T-helper 2 cell treated with Interferon-gamma antibody and Interleukin-4, amounts not matched to agents 5 μg/mL and 100 μg/mL, for 36 hours (primary cell): ENCODE data around the gene PSMD12.

Source experiments
- DNase-seq: peaks from one replicate; pipeline ENCODE4 v3.0.0; 2021; ENCODE audit warnings: low spot score
- H3K27ac Mint-ChIP-seq: one replicate; pipeline ENCODE4 v1.8.0; 2021; ENCODE audit warnings: mild to moderate bottlenecking, mixed read lengths
- H3K27me3 Mint-ChIP-seq: one replicate; pipeline ENCODE4 v1.8.0; 2021; ENCODE audit warnings: low read depth, mixed read lengths
- H3K36me3 Mint-ChIP-seq: one replicate; pipeline ENCODE4 v1.8.0; 2021; ENCODE audit warnings: low read depth, mixed read lengths
- H3K4me1 Mint-ChIP-seq: one replicate; pipeline ENCODE4 v1.8.0; 2021; ENCODE audit warnings: low read depth, mixed read lengths
- H3K4me3 Mint-ChIP-seq: one replicate; pipeline ENCODE4 v1.8.0; 2022; ENCODE audit warnings: mild to moderate bottlenecking, moderate library complexity, mixed read lengths
- H3K9me3 Mint-ChIP-seq: one replicate; pipeline ENCODE4 v1.8.0; 2021; ENCODE audit warnings: mixed read lengths

The PSMD12 gene

DNA sequence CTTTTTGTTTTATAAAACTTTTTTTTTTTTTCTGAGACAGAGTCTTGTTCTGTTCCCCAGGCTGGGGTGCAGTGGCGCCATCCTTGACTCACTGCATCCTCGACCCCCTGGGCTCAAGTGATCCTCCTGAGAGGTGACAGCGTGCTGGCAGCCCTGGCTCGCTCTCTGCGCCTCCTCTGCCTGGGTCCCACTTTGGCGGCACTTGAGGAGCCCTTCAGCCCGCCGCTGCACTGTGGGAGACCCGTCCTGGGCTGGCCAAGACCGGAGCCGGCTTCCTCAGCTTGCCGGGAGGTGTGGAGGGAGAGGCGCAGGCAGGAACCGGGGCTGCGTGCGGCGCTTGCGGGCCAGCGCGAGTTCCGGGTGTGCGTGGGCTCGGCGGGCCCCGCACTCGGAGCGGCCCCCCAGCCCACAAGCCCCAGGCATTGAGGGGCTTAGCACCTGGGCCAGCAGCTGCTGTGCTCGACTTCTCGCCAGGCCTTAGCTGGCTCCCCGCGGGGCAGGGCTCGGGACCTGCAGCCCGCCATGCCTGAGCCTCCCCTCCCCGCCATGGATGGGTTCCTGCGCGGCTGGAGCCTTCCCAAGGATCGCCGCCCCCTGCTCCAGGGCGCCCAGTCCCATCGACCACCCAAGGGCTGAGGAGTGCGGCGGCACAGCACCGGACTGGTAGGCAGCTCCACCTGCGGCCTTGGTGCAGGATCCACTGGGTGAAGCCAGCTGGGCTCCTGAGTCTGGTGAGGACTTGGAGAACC, 71.8 kb downstream of the PSMD12 start:
- no peak overlapping the region for H3K27ac Mint-ChIP-seq

DNA sequence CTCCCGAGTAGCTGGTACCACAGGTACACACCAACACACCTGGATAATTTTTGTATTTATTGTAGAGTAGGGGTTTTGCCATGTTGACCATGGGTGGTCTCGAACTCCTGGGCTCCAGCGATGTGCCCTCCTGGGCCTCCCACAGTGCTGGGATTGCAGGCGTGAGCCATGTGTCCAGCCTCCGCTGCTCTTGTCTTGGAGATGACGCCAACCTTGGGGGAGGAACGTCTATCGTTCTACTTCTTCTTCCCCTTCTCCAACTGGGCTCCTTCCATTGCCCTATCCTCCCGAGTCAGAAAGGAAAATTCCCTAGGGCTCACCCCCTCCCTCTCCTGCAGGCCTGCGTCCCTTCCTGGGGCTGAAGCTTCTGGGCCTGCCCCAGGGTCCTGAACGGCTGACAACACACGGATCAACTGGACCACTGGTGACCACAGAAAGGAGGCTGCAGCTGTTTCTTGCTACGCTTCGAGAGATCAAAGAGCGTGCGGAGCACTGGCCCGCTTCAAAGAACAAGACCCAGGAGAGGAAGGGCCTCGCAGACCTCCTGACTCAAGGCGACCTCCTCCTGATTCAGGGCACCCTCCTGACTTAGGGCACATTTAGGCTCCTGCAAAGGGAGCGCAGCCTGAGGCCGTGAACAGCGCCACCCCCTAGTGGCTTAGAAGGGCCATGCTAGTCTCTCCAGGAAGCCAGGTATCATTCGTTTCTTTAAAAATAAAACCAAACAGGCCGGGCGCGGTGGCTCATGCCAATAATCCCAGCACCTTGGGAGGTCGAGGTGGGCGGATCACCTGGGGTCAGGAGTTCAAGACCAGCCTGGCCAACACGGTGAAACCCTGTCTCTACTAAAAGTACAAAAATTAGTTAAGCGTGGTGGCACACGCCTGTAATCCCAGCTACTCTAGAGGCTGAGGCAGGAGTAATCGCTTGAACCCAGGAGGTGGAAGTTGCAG, 72.8 kb downstream of the PSMD12 start:
- H3K27me3 Mint-ChIP-seq, result peaks cover under 1% of the 10 kb centered on the region
- peak overlapping the region; percentile 34 for H3K4me3 Mint-ChIP-seq
- H3K4me1 Mint-ChIP-seq, result peaks cover 1% of the 10 kb centered on the region
- H3K9me3 Mint-ChIP-seq, result no peaks in the 10 kb centered on the region
- H3K27ac Mint-ChIP-seq, result no peak overlapping the region
- H3K36me3 Mint-ChIP-seq, result no peaks in the 10 kb centered on the region
- peak; percentile 50 for DNase-seq

More for the DNA sequence above, 71.8 kb downstream of the PSMD12 start:
- H3K36me3 Mint-ChIP-seq, result no peaks in the 10 kb centered on the region
- no peak for DNase-seq
- H3K4me3 Mint-ChIP-seq, result no peak overlapping the region
- H3K9me3 Mint-ChIP-seq, result no peaks in the 10 kb centered on the region
- H3K4me1 Mint-ChIP-seq, result no peaks in the 10 kb centered on the region
- no peaks in the 10 kb centered on the region for H3K27me3 Mint-ChIP-seq

DNA sequence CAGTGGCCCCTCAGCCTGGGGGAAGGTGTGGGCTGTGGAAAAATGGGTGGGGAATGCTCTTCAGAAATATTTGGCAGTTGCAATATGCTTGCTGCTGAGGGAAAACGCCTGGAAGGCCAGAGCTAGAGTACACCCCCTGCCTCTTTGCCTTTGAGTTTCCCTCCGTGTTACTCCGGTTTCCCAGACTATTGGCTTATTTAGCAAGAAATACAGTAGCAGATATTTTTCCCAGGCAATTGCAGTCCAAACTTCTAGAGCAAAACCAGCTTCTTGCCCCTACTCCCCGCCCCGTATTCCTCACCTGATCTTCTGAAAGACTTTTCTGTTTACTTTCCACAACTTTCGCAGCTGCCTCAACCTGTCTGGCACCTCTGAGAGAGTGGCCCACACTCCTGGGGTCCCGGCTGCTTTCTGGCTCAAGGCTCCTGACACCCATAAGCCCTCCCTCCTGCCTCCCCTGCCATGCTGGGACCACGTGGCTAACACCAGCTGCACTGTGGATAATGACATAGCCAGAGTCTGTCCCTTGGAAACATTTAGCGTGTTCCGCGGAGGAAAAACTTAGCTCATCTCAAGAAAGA, 75.6 kb downstream of the PSMD12 start:
- H3K4me1 Mint-ChIP-seq, result peaks cover 1% of the 10 kb centered on the region
- DNase-seq, result no peak
- no peaks in the 10 kb centered on the region for H3K36me3 Mint-ChIP-seq
- no peak overlapping the region for H3K27ac Mint-ChIP-seq
- no peaks in the 10 kb centered on the region for H3K9me3 Mint-ChIP-seq
- H3K4me3 Mint-ChIP-seq, result no peak overlapping the region
- H3K27me3 Mint-ChIP-seq, result peaks cover 3% of the 10 kb centered on the region

DNA sequence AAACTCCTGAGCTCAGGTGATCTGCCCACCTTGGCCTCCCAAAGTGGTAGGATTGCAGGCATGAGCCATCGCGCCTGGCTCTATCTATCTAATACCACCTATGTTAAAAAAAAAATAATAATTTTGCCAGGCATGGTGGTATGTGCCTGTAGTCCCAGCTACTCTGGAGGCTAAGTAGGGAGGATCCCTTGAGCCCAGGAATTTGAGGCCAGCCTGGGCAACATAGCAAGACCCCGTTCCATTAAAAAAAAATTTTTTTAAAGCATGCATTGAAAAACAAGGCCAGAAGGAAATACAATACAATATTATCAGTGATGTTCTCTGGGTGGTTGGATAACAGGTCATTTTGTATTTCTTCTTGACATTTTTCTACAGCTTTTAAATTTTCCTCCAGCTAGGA, 76.1 kb downstream of the PSMD12 start:
- Mint-ChIP-seq H3K36me3 (no peaks in the 10 kb centered on the region), H3K4me1 (peaks cover 1% of the 10 kb centered on the region), H3K9me3 (no peaks in the 10 kb centered on the region), H3K27me3 (peaks cover 3% of the 10 kb centered on the region), H3K27ac (no peak overlapping the region), H3K4me3 (no peak overlapping the region)
- DNase-seq, result no peak

DNA sequence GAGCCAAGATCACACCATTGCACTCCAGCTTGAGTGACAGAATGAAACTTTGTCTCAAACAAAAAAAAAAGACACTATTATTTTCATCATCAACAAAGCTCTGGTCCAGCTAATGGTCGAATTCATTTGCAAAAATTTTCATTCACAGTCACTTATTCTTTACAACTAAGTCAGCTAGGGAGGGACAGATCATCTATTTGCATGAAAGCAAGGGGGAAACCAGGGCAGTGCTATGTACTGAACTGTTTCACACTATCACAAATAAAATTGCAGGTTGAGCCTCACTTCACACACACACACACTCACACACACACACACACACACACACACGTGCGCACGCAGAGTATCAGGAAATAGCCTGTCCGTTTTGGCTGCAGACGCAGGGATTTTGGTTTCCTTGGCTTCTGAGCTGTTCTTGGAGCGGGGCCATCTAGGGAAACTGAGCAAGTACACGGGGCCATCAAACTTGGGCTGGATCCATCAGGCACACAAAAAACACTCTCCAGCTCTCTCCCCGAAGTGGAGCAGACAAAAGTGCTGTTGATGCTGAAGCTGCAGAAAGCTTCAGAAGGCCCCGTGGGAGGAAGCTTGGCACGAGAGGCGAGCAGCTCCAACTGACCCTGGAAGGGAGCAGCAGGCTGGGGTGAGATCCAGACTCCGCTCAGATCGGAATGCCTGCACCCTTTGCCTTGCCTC, 77.0 kb downstream of the PSMD12 start:
- peaks cover 3% of the 10 kb centered on the region for H3K27me3 Mint-ChIP-seq
- no peak overlapping the region for H3K27ac Mint-ChIP-seq
- no peak overlapping the region for H3K4me3 Mint-ChIP-seq
- DNase-seq, result no peak
- H3K36me3 Mint-ChIP-seq, result no peaks in the 10 kb centered on the region
- H3K4me1 Mint-ChIP-seq, result peaks cover 1% of the 10 kb centered on the region
- no peaks in the 10 kb centered on the region for H3K9me3 Mint-ChIP-seq
